Cortex of kidney (tissue), 1 donor: ENCODE data around the gene ITGB8.

ENCODE experiments used
- DNase-seq: peaks from one replicate; lab custom pipeline; 2025; lab: John Stamatoyannopoulos, UW

The ITGB8 gene

GRCh38 chr7:20307901-20308300 is 22.8 kb upstream of the ITGB8 start:
- DNase-seq: no peak

- DNase-seq: no peak
These were observed 20.4 kb upstream of the ITGB8 start for GRCh38 chr7:20310301-20310700.

- no peak for DNase-seq
These were observed 19.5 kb upstream of the ITGB8 start for GRCh38 chr7:20310963-20311742.

- no peak for DNase-seq
These were observed 19.0 kb upstream of the ITGB8 start for GRCh38 chr7:20311743-20312042.

- no peak for DNase-seq
These were observed 18.1 kb upstream of the ITGB8 start for GRCh38 chr7:20312562-20312961.

- DNase-seq: no peak
These were observed 17.1 kb upstream of the ITGB8 start for GRCh38 chr7:20313626-20314025.

- DNase-seq: no peak
These were observed 16.5 kb upstream of the ITGB8 start for GRCh38 chr7:20314198-20314597.

- no peak for DNase-seq
These were observed 14.0 kb upstream of the ITGB8 start for GRCh38 chr7:20316706-20317105.

GRCh38 chr7:20317413-20317812 is 13.3 kb upstream of the ITGB8 start:
- DNase-seq: no peak

- no peak for DNase-seq
These were observed 11.8 kb upstream of the ITGB8 start for GRCh38 chr7:20318933-20319332.

GRCh38 chr7:20320322-20320721 is 10.4 kb upstream of the ITGB8 start:
- DNase-seq: no peak

- DNase-seq: no peak
These were observed 9.9 kb upstream of the ITGB8 start for GRCh38 chr7:20320786-20321185.

GRCh38 chr7:20323595-20323994 is 7.1 kb upstream of the ITGB8 start:
- DNase-seq: no peak

- no peak for DNase-seq
These were observed 4.4 kb upstream of the ITGB8 start for GRCh38 chr7:20326342-20326741.

GRCh38 chr7:20327055-20327454 is 3.6 kb upstream of the ITGB8 start:
- no peak for DNase-seq

- DNase-seq: no peak
These were observed 2.7 kb upstream of the ITGB8 start for GRCh38 chr7:20328027-20328426.

GRCh38 chr7:20328692-20329091 is 2.0 kb upstream of the ITGB8 start:
- no peak for DNase-seq

- no peak for DNase-seq
These were observed 1.1 kb upstream of the ITGB8 start for GRCh38 chr7:20329389-20330238.

- no peak for DNase-seq
These were observed 519 bp downstream of the ITGB8 start for GRCh38 chr7:20330928-20331909.

- DNase-seq: no peak
These were observed 1.5 kb downstream of the ITGB8 start for GRCh38 chr7:20331910-20332813.

GRCh38 chr7:20338285-20338684 is 7.6 kb downstream of the ITGB8 start:
- DNase-seq: no peak
